HG02588 (cell line): ENCODE data around the gene SELENOH.

Source experiments
- ATAC-seq: cut with Tn5 transposase; IDR thresholded peaks from one replicate; pipeline ENCODE4 v1.9.1; 2021; ENCODE audit warnings: mild to moderate bottlenecking, moderate library complexity; ENCODE audit not compliant: unreplicated experiment

The SELENOH gene

GRCh38 chr11:57778318-57779037, 37.2 kb downstream of the SELENOH start:
- no peak for ATAC-seq

- no peak for ATAC-seq
Measured at GRCh38 chr11:57779276-57779675, 38.0 kb downstream of the SELENOH start.

GRCh38 chr11:57781529-57781943, 40.2 kb downstream of the SELENOH start:
- no peak for ATAC-seq

GRCh38 chr11:57785072-57785471, 43.8 kb downstream of the SELENOH start:
- no peak for ATAC-seq

GRCh38 chr11:57786436-57786835, 45.1 kb downstream of the SELENOH start:
- no peak for ATAC-seq

- no peak for ATAC-seq
Measured at GRCh38 chr11:57787006-57787604, 45.8 kb downstream of the SELENOH start.

- peak; percentile 44 for ATAC-seq
Measured at GRCh38 chr11:57787920-57788702, 46.8 kb downstream of the SELENOH start.

- no peak for ATAC-seq
Measured at GRCh38 chr11:57788703-57789088, 47.4 kb downstream of the SELENOH start.

GRCh38 chr11:57791321-57792059, 50.2 kb downstream of the SELENOH start:
- ATAC-seq, result no peak

- peak; percentile 75 for ATAC-seq
Measured at GRCh38 chr11:57792060-57792541, 50.8 kb downstream of the SELENOH start.

GRCh38 chr11:57792870-57793269, 51.6 kb downstream of the SELENOH start:
- ATAC-seq, result peak; percentile 23
